WTC11 (cell line): ENCODE results near the gene MARCKSL1. TPM values are rescaled to one million over a fixed set of nuclear protein-coding genes. Genes with fewer than 3 reads are reported as not detected.
A peak's percentile ranks its signal among the peaks of the same experiment; 100 is the strongest.

Source experiments
- ATF1 ChIP-seq: sonication (generic); formaldehyde crosslinking; IDR thresholded peaks from 2 replicates; pipeline ENCODE4 v1.8.1; 2023; ENCODE audit warnings: mild to moderate bottlenecking, moderate library complexity, missing genetic modification reagents
- ELF4 ChIP-seq: sonication (generic); formaldehyde crosslinking; IDR thresholded peaks from 2 replicates; pipeline ENCODE4 v1.8.1; 2022; ENCODE audit warnings: low read depth, mild to moderate bottlenecking, moderate library complexity, missing genetic modification reagents
- ESRRA ChIP-seq: sonication (generic); formaldehyde crosslinking; IDR thresholded peaks from 2 replicates; pipeline ENCODE4 v1.8.1; 2022; ENCODE audit warnings: mild to moderate bottlenecking, missing genetic modification reagents, borderline replicate concordance
- FOXJ3 ChIP-seq: sonication (generic); formaldehyde crosslinking; IDR thresholded peaks from 2 replicates; pipeline ENCODE4 v1.9.0; 2021; ENCODE audit warnings: missing genetic modification reagents, mild to moderate bottlenecking, borderline replicate concordance
- FOXP4 ChIP-seq: sonication (generic); formaldehyde crosslinking; IDR thresholded peaks from 2 replicates; pipeline ENCODE4 v1.8.0; 2022; ENCODE audit warnings: mild to moderate bottlenecking, missing genetic modification reagents
- GABPB1 ChIP-seq: sonication (generic); formaldehyde crosslinking; IDR thresholded peaks from 2 replicates; pipeline ENCODE4 v1.8.1; 2023; ENCODE audit warnings: mild to moderate bottlenecking, missing genetic modification reagents
- GTF2I ChIP-seq: fragments of 250-450 bp; sonication (Bioruptor Pico); conservative IDR thresholded peaks from 2 replicates; pipeline ENCODE4 v1.4.0; 2021; ENCODE audit warnings: mild to moderate bottlenecking
- HMGA2 ChIP-seq: fragments of 250-450 bp; sonication (Bioruptor Pico); IDR thresholded peaks from 2 replicates; pipeline ENCODE4 v1.4.0; 2021; ENCODE audit warnings: mild to moderate bottlenecking, moderate library complexity
- HMGXB4 ChIP-seq: sonication (generic); formaldehyde crosslinking; IDR thresholded peaks from 2 replicates; pipeline ENCODE4 v1.8.1; 2023; ENCODE audit warnings: mild to moderate bottlenecking, moderate library complexity, missing genetic modification reagents
- IRF1 ChIP-seq: sonication (generic); formaldehyde crosslinking; IDR thresholded peaks from 2 replicates; pipeline ENCODE4 v1.8.0; 2023; ENCODE audit warnings: missing genetic modification reagents
- MAX ChIP-seq: sonication (generic); formaldehyde crosslinking; IDR thresholded peaks from 2 replicates; pipeline ENCODE4 v1.8.0; 2022; ENCODE audit warnings: mild to moderate bottlenecking, missing genetic modification reagents
- MYBL2 ChIP-seq: sonication (generic); formaldehyde crosslinking; IDR thresholded peaks from 2 replicates; pipeline ENCODE4 v1.8.1; 2023; ENCODE audit warnings: mild to moderate bottlenecking, moderate library complexity, missing genetic modification reagents
- PRDM15 ChIP-seq: sonication (generic); formaldehyde crosslinking; IDR thresholded peaks from 2 replicates; pipeline ENCODE4 v1.8.0; 2022; ENCODE audit warnings: missing genetic modification reagents
- SMAD3 ChIP-seq: sonication (generic); formaldehyde crosslinking; IDR thresholded peaks from 2 replicates; pipeline ENCODE4 v1.8.0; 2022; ENCODE audit warnings: missing genetic modification reagents, mild to moderate bottlenecking, borderline replicate concordance
- TP53 ChIP-seq: sonication (generic); formaldehyde crosslinking; IDR thresholded peaks from 2 replicates; pipeline ENCODE4 v1.8.1; 2023; ENCODE audit warnings: mild to moderate bottlenecking, missing genetic modification reagents
- ZBTB21 ChIP-seq: sonication (generic); formaldehyde crosslinking; IDR thresholded peaks from 2 replicates; pipeline ENCODE4 v1.8.1; 2023; ENCODE audit warnings: mild to moderate bottlenecking, missing genetic modification reagents, borderline replicate concordance
- ZNF219 ChIP-seq: sonication (generic); formaldehyde crosslinking; IDR thresholded peaks from 2 replicates; pipeline ENCODE4 v1.8.0; 2023; ENCODE audit warnings: missing genetic modification reagents, mild to moderate bottlenecking, borderline replicate concordance
- ZNF416 ChIP-seq: fragments of 250-450 bp; sonication (Bioruptor Pico); IDR thresholded peaks from 2 replicates; pipeline ENCODE4 v1.9.0; 2021; ENCODE audit warnings: mild to moderate bottlenecking, inconsistent platforms
- ZNF425 ChIP-seq: fragments of 250-450 bp; sonication (Bioruptor Pico); conservative IDR thresholded peaks from 2 replicates; pipeline ENCODE4 v1.9.0; 2021; ENCODE audit warnings: mild to moderate bottlenecking
- ZSCAN18 ChIP-seq: fragments of 250-450 bp; sonication (Bioruptor Pico); IDR thresholded peaks from 2 replicates; pipeline ENCODE4 v2.1.2; 2022; ENCODE audit warnings: mild to moderate bottlenecking, moderate library complexity
- total RNA-seq: library from RNA; stranded (reverse); gene quantifications from 3 replicates; pipeline ENCODE4 v1.2.3, GENCODE V29; 2021
- TF ChIP-seq, protein P1 (sequence below): sonication (generic); formaldehyde crosslinking; IDR thresholded peaks from 2 replicates; pipeline ENCODE4 v1.8.1; 2023; ENCODE audit warnings: mild to moderate bottlenecking, missing genetic modification reagents
- TF ChIP-seq, protein P2 (sequence below): sonication (generic); formaldehyde crosslinking; IDR thresholded peaks from 2 replicates; pipeline ENCODE4 v1.8.1; 2022; ENCODE audit warnings: mild to moderate bottlenecking, missing genetic modification reagents, moderate library complexity, borderline replicate concordance

Gene MARCKSL1
- total RNA-seq, 1 experiment from 2014 or later: 450 TPM

GRCh38 chr1:32350785-32351398, 14.9 kb upstream of the MARCKSL1 start (continued):
- TF ChIP-seq TP53 (CRISPR knock-in tag) (no peak), GABPB1 (0 out of 2 replicates have a peak, but pooled peaks have one; percentile 62), ZNF416 (CRISPR knock-in tag) (no peak), GTF2I (CRISPR knock-in tag) (no peak), HMGA2 (CRISPR knock-in tag) (no peak), PRDM15 (CRISPR knock-in tag) (no peak), SMAD3 (peak; percentile 71; the same call in 1 of the 2 replicates), IRF1 (CRISPR knock-in tag) (peak; percentile 81; the same call in 1 of the 2 replicates), HMGXB4 (no peak), MAX (CRISPR knock-in tag) (peak; percentile 99), ESRRA (CRISPR knock-in tag) (no peak), ZSCAN18 (CRISPR knock-in tag) (no peak), ATF1 (CRISPR knock-in tag) (no peak), ELF4 (0 out of 2 replicates have a peak, but pooled peaks have one; percentile 74), MYBL2 (CRISPR knock-in tag) (peak; percentile 67), ZBTB21 (CRISPR knock-in tag) (no peak), ZNF425 (CRISPR knock-in tag) (no peak), ZNF219 (peak; percentile 82; the same call in 1 of the 2 replicates), FOXP4 (peak; percentile 81; the same call in 1 of the 2 replicates), FOXJ3 (CRISPR knock-in tag) (no peak)
- TF ChIP-seq, protein P1, sequence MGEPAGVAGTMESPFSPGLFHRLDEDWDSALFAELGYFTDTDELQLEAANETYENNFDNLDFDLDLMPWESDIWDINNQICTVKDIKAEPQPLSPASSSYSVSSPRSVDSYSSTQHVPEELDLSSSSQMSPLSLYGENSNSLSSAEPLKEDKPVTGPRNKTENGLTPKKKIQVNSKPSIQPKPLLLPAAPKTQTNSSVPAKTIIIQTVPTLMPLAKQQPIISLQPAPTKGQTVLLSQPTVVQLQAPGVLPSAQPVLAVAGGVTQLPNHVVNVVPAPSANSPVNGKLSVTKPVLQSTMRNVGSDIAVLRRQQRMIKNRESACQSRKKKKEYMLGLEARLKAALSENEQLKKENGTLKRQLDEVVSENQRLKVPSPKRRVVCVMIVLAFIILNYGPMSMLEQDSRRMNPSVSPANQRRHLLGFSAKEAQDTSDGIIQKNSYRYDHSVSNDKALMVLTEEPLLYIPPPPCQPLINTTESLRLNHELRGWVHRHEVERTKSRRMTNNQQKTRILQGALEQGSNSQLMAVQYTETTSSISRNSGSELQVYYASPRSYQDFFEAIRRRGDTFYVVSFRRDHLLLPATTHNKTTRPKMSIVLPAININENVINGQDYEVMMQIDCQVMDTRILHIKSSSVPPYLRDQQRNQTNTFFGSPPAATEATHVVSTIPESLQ (CRISPR knock-in tag): no peak
- TF ChIP-seq, protein P2, sequence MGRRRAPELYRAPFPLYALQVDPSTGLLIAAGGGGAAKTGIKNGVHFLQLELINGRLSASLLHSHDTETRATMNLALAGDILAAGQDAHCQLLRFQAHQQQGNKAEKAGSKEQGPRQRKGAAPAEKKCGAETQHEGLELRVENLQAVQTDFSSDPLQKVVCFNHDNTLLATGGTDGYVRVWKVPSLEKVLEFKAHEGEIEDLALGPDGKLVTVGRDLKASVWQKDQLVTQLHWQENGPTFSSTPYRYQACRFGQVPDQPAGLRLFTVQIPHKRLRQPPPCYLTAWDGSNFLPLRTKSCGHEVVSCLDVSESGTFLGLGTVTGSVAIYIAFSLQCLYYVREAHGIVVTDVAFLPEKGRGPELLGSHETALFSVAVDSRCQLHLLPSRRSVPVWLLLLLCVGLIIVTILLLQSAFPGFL (CRISPR knock-in tag): no peak
